Muscle of leg (tissue), 11 donors: ENCODE data around the gene KCNJ15. TPM values are rescaled to one million over a fixed set of nuclear protein-coding genes. Genes with fewer than 3 reads are reported as not detected.
A peak's percentile ranks its signal among the peaks of the same experiment; 100 is the strongest.

ENCODE experiments used
- DNase-seq: peaks from one replicate; pipeline ENCODE4 v3.0.0; 2013
- H3K27ac ChIP-seq: one replicate; pipeline ENCODE4 v1.5.1; 2013; ENCODE audit warnings: mild to moderate bottlenecking, low read length, control low read depth
- H3K27me3 ChIP-seq: one replicate; pipeline ENCODE4 v1.6.1; 2013; ENCODE audit warnings: low read length; ENCODE audit not compliant: control insufficient read depth, insufficient read depth
- H3K36me3 ChIP-seq: one replicate; pipeline ENCODE4 v1.6.1; 2013; ENCODE audit warnings: low read length; ENCODE audit not compliant: control insufficient read depth, insufficient read depth
- H3K4me1 ChIP-seq: one replicate; pipeline ENCODE4 v1.6.1; 2013; ENCODE audit warnings: low read length; ENCODE audit not compliant: control insufficient read depth, insufficient read depth
- H3K4me3 ChIP-seq: one replicate; pipeline ENCODE4 v1.5.1; 2013; ENCODE audit warnings: low read length, control low read depth
- H3K9me3 ChIP-seq: replicated peaks from 2 replicates; pipeline ENCODE4 v1.6.1; 2013; ENCODE audit warnings: low read depth, low read length; ENCODE audit not compliant: control insufficient read depth
- WGBS: methylation state at CpG from one replicate; pipeline ENCODE4 v1.1.5; 2013; ENCODE audit warnings: missing lambda C conversion rate; ENCODE audit not compliant: insufficient coverage; 5-methylcytosine and 5-hydroxymethylcytosine counted together
- polyA plus RNA-seq, 8 donors: library from polyadenylated mRNA; unstranded; fragments of 120-200 nt; gene quantifications; one replicate each; pipeline versions ENCODE4 v1.2.1 to v1.2.3, GENCODE V29; 2013; ENCODE audit warnings: inconsistent platforms in 1 of 8, low replicate concordance in 1 of 8; ENCODE audit not compliant: insufficient read length in 8 of 8, insufficient read depth in 1 of 8
- total RNA-seq: library from RNA; stranded (reverse); fragments of 120-200 nt; gene quantifications from one replicate; pipeline ENCODE4 v1.2.4, GENCODE V29; 2013

KCNJ15 gene
- total and polyA plus RNA-seq, 9 donors, result 0.24 to 2.3 (median 0.39) TPM

GRCh38 chr21:38325216-38325615, 68.4 kb downstream of the KCNJ15 start:
- Histone ChIP-seq H3K36me3 (no peaks in the 10 kb centered on the region), H3K4me1 (peaks cover 38% of the 10 kb centered on the region), H3K9me3 (no peaks in the 10 kb centered on the region), H3K27me3 (no peaks in the 10 kb centered on the region), H3K27ac (no peak overlapping the region), H3K4me3 (no peak overlapping the region)
- no peak for DNase-seq
- 79% methylated on average over 2 of the region's 2 CpGs for WGBS

- no peak for DNase-seq
- Histone ChIP-seq H3K9me3 (no peaks in the 10 kb centered on the region), H3K27ac (no peak overlapping the region), H3K4me1 (peaks cover 38% of the 10 kb centered on the region), H3K27me3 (no peaks in the 10 kb centered on the region), H3K4me3 (no peak overlapping the region), H3K36me3 (no peaks in the 10 kb centered on the region)
- WGBS, result 93% methylated on average over 7 of the region's 8 CpGs
These were observed 69.1 kb downstream of the KCNJ15 start for GRCh38 chr21:38325731-38326420.

- Histone ChIP-seq H3K27me3 (no peaks in the 10 kb centered on the region), H3K4me1 (peaks cover 38% of the 10 kb centered on the region), H3K9me3 (no peaks in the 10 kb centered on the region), H3K27ac (no peak overlapping the region), H3K4me3 (no peak overlapping the region), H3K36me3 (no peaks in the 10 kb centered on the region)
- WGBS, result no CpG with 5 or more reads among the region's 4 CpGs
- DNase-seq, result no peak
These were observed 69.6 kb downstream of the KCNJ15 start for GRCh38 chr21:38326429-38326828.

- WGBS, result 100% methylated on average over 2 of the region's 4 CpGs
- no peaks in the 10 kb centered on the region for H3K36me3 ChIP-seq
- H3K27ac ChIP-seq, result no peak overlapping the region
- peaks cover 38% of the 10 kb centered on the region for H3K4me1 ChIP-seq
- no peaks in the 10 kb centered on the region for H3K27me3 ChIP-seq
- DNase-seq, result no peak
- no peak overlapping the region for H3K4me3 ChIP-seq
- no peaks in the 10 kb centered on the region for H3K9me3 ChIP-seq
These were observed 70.1 kb downstream of the KCNJ15 start for GRCh38 chr21:38326899-38327298.

GRCh38 chr21:38327984-38328383, 71.2 kb downstream of the KCNJ15 start:
- no peak for DNase-seq
- Histone ChIP-seq H3K4me1 (peaks cover 37% of the 10 kb centered on the region), H3K27me3 (no peaks in the 10 kb centered on the region), H3K9me3 (no peaks in the 10 kb centered on the region), H3K4me3 (no peak overlapping the region), H3K36me3 (no peaks in the 10 kb centered on the region), H3K27ac (no peak overlapping the region)
- no CpG with 5 or more reads among the region's 1 CpG for WGBS

- no peak for DNase-seq
- WGBS, result no CpG with 5 or more reads among the region's 2 CpGs
- Histone ChIP-seq H3K4me3 (no peak overlapping the region), H3K27ac (no peak overlapping the region), H3K4me1 (peaks cover 40% of the 10 kb centered on the region), H3K36me3 (no peaks in the 10 kb centered on the region), H3K9me3 (no peaks in the 10 kb centered on the region), H3K27me3 (no peaks in the 10 kb centered on the region)
These were observed 72.4 kb downstream of the KCNJ15 start for GRCh38 chr21:38329162-38329561.

GRCh38 chr21:38330666-38331065, 73.9 kb downstream of the KCNJ15 start:
- H3K36me3 ChIP-seq, result no peaks in the 10 kb centered on the region
- WGBS, result 57% methylated on average over 1 of the region's 2 CpGs
- no peak overlapping the region for H3K4me3 ChIP-seq
- no peaks in the 10 kb centered on the region for H3K9me3 ChIP-seq
- H3K27me3 ChIP-seq, result no peaks in the 10 kb centered on the region
- DNase-seq, result no peak
- peaks cover 27% of the 10 kb centered on the region for H3K4me1 ChIP-seq
- no peak overlapping the region for H3K27ac ChIP-seq

- WGBS, result 89% methylated on average over 1 of the region's 8 CpGs
- peak; percentile 52 for DNase-seq
These were observed 76.8 kb downstream of the KCNJ15 start for GRCh38 chr21:38333301-38334272.

GRCh38 chr21:38334866-38335265, 78.1 kb downstream of the KCNJ15 start:
- 85% methylated on average over 6 of the region's 8 CpGs for WGBS
- Histone ChIP-seq H3K4me3 (no peak overlapping the region), H3K36me3 (no peaks in the 10 kb centered on the region), H3K4me1 (peaks cover 12% of the 10 kb centered on the region), H3K9me3 (no peaks in the 10 kb centered on the region), H3K27ac (no peak overlapping the region), H3K27me3 (peaks cover 2% of the 10 kb centered on the region)
- DNase-seq, result no peak

More at GRCh38 chr21:38333301-38334272, 76.8 kb downstream of the KCNJ15 start:
- H3K27ac ChIP-seq, result no peak overlapping the region
- H3K36me3 ChIP-seq, result no peaks in the 10 kb centered on the region
- no peak overlapping the region for H3K4me3 ChIP-seq
- peaks cover 2% of the 10 kb centered on the region for H3K27me3 ChIP-seq
- H3K9me3 ChIP-seq, result no peaks in the 10 kb centered on the region
- peaks cover 12% of the 10 kb centered on the region for H3K4me1 ChIP-seq

GRCh38 chr21:38337793-38338192, 81.0 kb downstream of the KCNJ15 start:
- peaks cover 10% of the 10 kb centered on the region for H3K4me1 ChIP-seq
- no peak overlapping the region for H3K27ac ChIP-seq
- H3K9me3 ChIP-seq, result no peaks in the 10 kb centered on the region
- DNase-seq, result no peak
- no peak overlapping the region for H3K4me3 ChIP-seq
- H3K27me3 ChIP-seq, result peaks cover 2% of the 10 kb centered on the region
- no peaks in the 10 kb centered on the region for H3K36me3 ChIP-seq
- WGBS, result 100% methylated on average over 2 of the region's 5 CpGs
